Loucy (cell line): ENCODE data around the gene ZFYVE26.

Experiments
- H2AFZ ChIP-seq: fragments of 200-600 bp; sonication (generic); 2 replicates; pipeline ENCODE4 v1.6.0; 2016; ENCODE audit warnings: antibody characterized with exemption, mild to moderate bottlenecking, low read length, moderate library complexity
- H3F3A ChIP-seq: fragments of 200-600 bp; 2 replicates; pipeline ENCODE4 v1.6.0; 2016; ENCODE audit warnings: antibody characterized with exemption, low read depth, mild to moderate bottlenecking
- H3K27me3 ChIP-seq: fragments of 200-600 bp; sonication (generic); 2 replicates; pipeline ENCODE4 v1.6.1; 2014; ENCODE audit warnings: low read length, mild to moderate bottlenecking; ENCODE audit not compliant: insufficient read depth, poor library complexity, severe bottlenecking
- H3K36me3 ChIP-seq: fragments of 200-600 bp; sonication (generic); 2 replicates; pipeline ENCODE4 v1.6.1; 2016; ENCODE audit warnings: low read length; ENCODE audit not compliant: insufficient read depth
- H3K4me1 ChIP-seq: fragments of 200-600 bp; sonication (generic); 2 replicates; pipeline ENCODE4 v1.5.1; 2014; ENCODE audit warnings: low read length, mild to moderate bottlenecking; ENCODE audit not compliant: insufficient read depth, poor library complexity, severe bottlenecking
- H3K4me2 ChIP-seq: fragments of 200-600 bp; sonication (generic); 2 replicates; pipeline ENCODE4 v1.6.0; 2014; ENCODE audit warnings: antibody characterized with exemption, low read length, low read depth, mild to moderate bottlenecking; ENCODE audit not compliant: poor library complexity, severe bottlenecking
- H3K4me3 ChIP-seq: fragments of 200-600 bp; sonication (generic); 2 replicates; pipeline ENCODE4 v1.5.1; 2014; ENCODE audit warnings: low read length, mild to moderate bottlenecking, mixed read lengths; ENCODE audit not compliant: poor library complexity, severe bottlenecking
- H3K79me2 ChIP-seq: fragments of 200-600 bp; sonication (generic); 2 replicates; pipeline ENCODE4 v1.6.1; 2014; ENCODE audit warnings: low read length; ENCODE audit not compliant: insufficient read depth
- H3K9ac ChIP-seq: fragments of 200-600 bp; sonication (generic); 2 replicates; pipeline ENCODE4 v1.6.0; 2014; ENCODE audit warnings: mild to moderate bottlenecking, low read depth, low read length, moderate library complexity; ENCODE audit not compliant: poor library complexity, severe bottlenecking
- H3K9me2 ChIP-seq: fragments of 200-600 bp; sonication (generic); replicated peaks from 2 replicates; pipeline ENCODE4 v1.6.1; 2016; ENCODE audit warnings: low read depth, low read length, mixed read lengths
- H3K9me3 ChIP-seq: fragments of 200-600 bp; sonication (generic); 2 replicates; pipeline ENCODE4 v1.6.1; 2014; ENCODE audit warnings: mild to moderate bottlenecking, antibody characterized with exemption, low read length, low read depth; ENCODE audit not compliant: insufficient read depth
- H4K20me1 ChIP-seq: fragments of 200-600 bp; sonication (generic); 2 replicates; pipeline ENCODE4 v1.6.0; 2014; ENCODE audit warnings: antibody characterized with exemption, low read length, mild to moderate bottlenecking; ENCODE audit not compliant: insufficient read depth, poor library complexity, severe bottlenecking
- EZH2phosphoT487 ChIP-seq: fragments of 200-600 bp; IDR thresholded peaks from 2 replicates; pipeline ENCODE4 v1.6.1; 2018; ENCODE audit warnings: antibody characterized with exemption, mild to moderate bottlenecking, moderate library complexity, borderline replicate concordance
- TF ChIP-seq, protein P1 (sequence below): fragments of 200-600 bp; sonication (generic); conservative IDR thresholded peaks from 2 replicates; pipeline ENCODE4 v1.5.1; 2014; ENCODE audit warnings: mild to moderate bottlenecking, antibody characterized with exemption, low read length

Gene ZFYVE26

DNA sequence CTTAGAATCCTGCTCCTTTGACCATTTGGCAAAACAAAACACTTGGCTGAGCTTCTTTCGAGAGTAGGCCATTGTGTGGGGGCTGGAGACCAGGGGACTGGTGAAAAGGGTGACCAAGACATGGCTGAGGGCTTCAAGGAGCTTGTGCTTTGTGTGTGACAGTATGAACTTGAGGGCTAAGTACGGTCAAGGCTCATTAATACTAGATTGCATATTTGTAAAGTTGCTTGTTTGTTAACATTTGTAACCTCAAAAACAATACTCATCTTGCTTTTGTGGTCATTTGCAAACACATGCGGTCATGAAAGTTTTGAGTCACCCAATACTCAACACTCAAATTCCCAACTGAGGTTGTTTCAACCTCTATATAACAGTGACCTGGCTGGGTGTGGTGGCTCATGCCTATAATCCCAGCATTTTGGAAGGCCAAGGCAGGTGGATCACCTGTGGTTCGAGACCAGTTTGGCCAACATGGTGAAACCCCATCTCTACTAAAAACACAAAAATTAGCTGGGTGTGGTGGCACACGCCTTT lies 42.5 kb downstream of the ZFYVE26 start:
- H4K20me1 ChIP-seq = no peaks in the 10 kb centered on the region
- no peaks in the 10 kb centered on the region for H3K79me2 ChIP-seq
- no peak overlapping the region for H3K9ac ChIP-seq
- H3K9me2 ChIP-seq = no peaks in the 10 kb centered on the region
- no peaks in the 10 kb centered on the region for H3K9me3 ChIP-seq
- peaks cover 40% of the 10 kb centered on the region; the same call in 1 of the 2 replicates for H3K36me3 ChIP-seq
- no peaks in the 10 kb centered on the region for H3K4me1 ChIP-seq
- H3K4me3 ChIP-seq = no peak overlapping the region
- no peaks in the 10 kb centered on the region for H3F3A ChIP-seq
- TF ChIP-seq, protein P1, sequence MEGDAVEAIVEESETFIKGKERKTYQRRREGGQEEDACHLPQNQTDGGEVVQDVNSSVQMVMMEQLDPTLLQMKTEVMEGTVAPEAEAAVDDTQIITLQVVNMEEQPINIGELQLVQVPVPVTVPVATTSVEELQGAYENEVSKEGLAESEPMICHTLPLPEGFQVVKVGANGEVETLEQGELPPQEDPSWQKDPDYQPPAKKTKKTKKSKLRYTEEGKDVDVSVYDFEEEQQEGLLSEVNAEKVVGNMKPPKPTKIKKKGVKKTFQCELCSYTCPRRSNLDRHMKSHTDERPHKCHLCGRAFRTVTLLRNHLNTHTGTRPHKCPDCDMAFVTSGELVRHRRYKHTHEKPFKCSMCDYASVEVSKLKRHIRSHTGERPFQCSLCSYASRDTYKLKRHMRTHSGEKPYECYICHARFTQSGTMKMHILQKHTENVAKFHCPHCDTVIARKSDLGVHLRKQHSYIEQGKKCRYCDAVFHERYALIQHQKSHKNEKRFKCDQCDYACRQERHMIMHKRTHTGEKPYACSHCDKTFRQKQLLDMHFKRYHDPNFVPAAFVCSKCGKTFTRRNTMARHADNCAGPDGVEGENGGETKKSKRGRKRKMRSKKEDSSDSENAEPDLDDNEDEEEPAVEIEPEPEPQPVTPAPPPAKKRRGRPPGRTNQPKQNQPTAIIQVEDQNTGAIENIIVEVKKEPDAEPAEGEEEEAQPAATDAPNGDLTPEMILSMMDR = no peak
- TF ChIP-seq EZH2phosphoT487 = no peak
- no peaks in the 10 kb centered on the region for H3K27me3 ChIP-seq
- H2AFZ ChIP-seq = no peak overlapping the region
- H3K4me2 ChIP-seq = no peak overlapping the region

DNA sequence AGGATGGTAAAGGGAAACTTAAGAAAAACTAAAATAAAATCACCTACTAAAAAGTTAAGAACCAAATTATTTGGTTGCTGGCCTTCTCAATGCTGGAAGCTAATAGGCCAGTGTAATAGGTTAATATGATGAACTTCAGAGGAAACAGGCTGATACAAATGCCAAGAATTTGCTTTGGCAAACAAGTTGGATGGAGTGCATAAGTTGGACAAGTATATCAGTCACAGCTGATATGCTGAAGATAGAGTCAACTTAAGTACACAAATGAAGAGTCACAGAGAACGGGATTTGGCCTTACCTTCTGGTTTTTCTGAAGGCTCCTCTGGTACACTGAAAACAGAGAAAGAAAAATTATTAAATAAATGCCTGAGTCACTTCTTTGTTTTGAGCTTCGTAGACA lies 48.2 kb downstream of the ZFYVE26 start:
- no peak overlapping the region for H3K4me2 ChIP-seq
- no peak overlapping the region for H2AFZ ChIP-seq
- H3K36me3 ChIP-seq = peaks cover 38% of the 10 kb centered on the region; the same call in 1 of the 2 replicates
- no peak overlapping the region for H3K9ac ChIP-seq
- H3K9me2 ChIP-seq = no peaks in the 10 kb centered on the region
- no peak overlapping the region for H3K4me3 ChIP-seq
- no peaks in the 10 kb centered on the region for H3K27me3 ChIP-seq
- no peak for TF ChIP-seq EZH2phosphoT487
- TF ChIP-seq, protein P1 = no peak
- H3K4me1 ChIP-seq = no peaks in the 10 kb centered on the region
- H3K9me3 ChIP-seq = no peaks in the 10 kb centered on the region
- no peaks in the 10 kb centered on the region for H3F3A ChIP-seq
- no peaks in the 10 kb centered on the region for H4K20me1 ChIP-seq
- H3K79me2 ChIP-seq = no peaks in the 10 kb centered on the region

DNA sequence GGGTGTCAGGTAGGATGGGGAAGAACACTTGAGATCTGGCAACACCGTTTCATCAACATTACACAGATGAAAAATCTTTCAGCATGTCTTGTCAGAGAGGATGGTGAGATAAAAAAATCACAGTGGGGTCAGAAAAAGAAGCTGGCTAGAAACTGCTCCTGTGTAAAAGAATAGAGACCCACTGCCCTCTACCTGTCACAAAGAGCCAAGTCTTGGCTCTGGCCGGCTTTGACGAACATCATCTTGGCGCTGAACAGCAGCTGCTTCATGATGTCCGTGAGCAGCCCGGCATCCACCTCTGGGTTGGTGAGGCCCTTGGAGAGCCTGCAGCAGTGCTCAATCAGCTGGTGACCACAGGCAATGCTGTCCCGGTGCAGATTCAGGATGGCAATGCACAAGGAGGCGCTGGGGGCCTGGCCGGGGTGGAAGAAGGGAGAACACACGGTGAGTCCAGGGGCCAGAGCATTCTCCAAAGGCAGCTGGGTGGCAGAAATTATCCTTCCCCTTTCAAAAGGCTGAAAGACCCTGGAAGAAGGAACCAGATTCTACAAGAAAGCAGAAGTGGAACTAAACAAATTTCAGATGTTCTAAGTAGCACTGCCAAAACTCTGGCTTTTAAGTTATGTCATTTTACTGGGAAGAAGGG lies 50.2 kb downstream of the ZFYVE26 start:
- Histone ChIP-seq H3K36me3 (peaks cover 25% of the 10 kb centered on the region; the same call in 1 of the 2 replicates), H3K9me2 (no peaks in the 10 kb centered on the region), H3K9ac (no peak overlapping the region), H3F3A (no peaks in the 10 kb centered on the region), H4K20me1 (no peaks in the 10 kb centered on the region), H3K4me3 (no peak overlapping the region), H2AFZ (no peak overlapping the region), H3K27me3 (no peaks in the 10 kb centered on the region), H3K4me1 (peaks cover 7% of the 10 kb centered on the region), H3K9me3 (no peaks in the 10 kb centered on the region), H3K79me2 (no peaks in the 10 kb centered on the region), H3K4me2 (no peak overlapping the region)
- no peak for TF ChIP-seq EZH2phosphoT487
- TF ChIP-seq, protein P1 = no peak
